Mesenchymal stem cell (in vitro differentiated cells and primary cell): ENCODE results near the gene RBM45.
"Not testable (repeated sequence)": the region's sequence is repeated elsewhere in the genome, so short reads cannot be mapped to it uniquely, and the experiment has no call there.

Experiments used
- DNase-seq: peaks from one replicate; pipeline ENCODE4 v3.0.0-alpha.2; 2013
- H2AFZ ChIP-seq: one replicate; pipeline ENCODE4 v1.6.1; 2013; ENCODE audit warnings: low read depth, mild to moderate bottlenecking, control low read depth, inconsistent platforms, low read length, moderate library complexity
- H2AK5ac ChIP-seq: 2 replicates; pipeline ENCODE4 v1.6.1; 2013; ENCODE audit warnings: low read length, moderate library complexity, mild to moderate bottlenecking, inconsistent platforms; ENCODE audit not compliant: severe bottlenecking
- H2BK120ac ChIP-seq: one replicate; pipeline ENCODE4 v1.6.1; 2013; ENCODE audit warnings: low read depth, mild to moderate bottlenecking, inconsistent platforms, low read length, moderate library complexity
- H2BK12ac ChIP-seq, 2 experiments: one replicate each; pipeline ENCODE4 v1.6.1; 2013; ENCODE audit warnings: inconsistent platforms in 2 of 2, low read length in 2 of 2, mild to moderate bottlenecking in 2 of 2, moderate library complexity in 2 of 2, control low read depth in 1 of 2
- H2BK15ac ChIP-seq: one replicate; pipeline ENCODE4 v1.6.1; 2013; ENCODE audit warnings: mild to moderate bottlenecking, low read depth, inconsistent platforms; ENCODE audit not compliant: poor library complexity, severe bottlenecking
- H2BK5ac ChIP-seq: 2 replicates; pipeline ENCODE4 v1.6.1; 2013; ENCODE audit warnings: low read depth, mild to moderate bottlenecking, low read length, control low read depth, inconsistent platforms; ENCODE audit not compliant: poor library complexity, severe bottlenecking
- H3K14ac ChIP-seq, 2 experiments: one replicate each; pipeline ENCODE4 v1.6.1; 2013; ENCODE audit warnings: inconsistent platforms in 2 of 2, low read length in 2 of 2, control low read depth in 1 of 2, mild to moderate bottlenecking in 1 of 2, moderate library complexity in 1 of 2
- H3K18ac ChIP-seq, 2 experiments: one replicate each; pipeline ENCODE4 v1.6.1; 2013; ENCODE audit warnings: inconsistent platforms in 2 of 2, low read length in 2 of 2, control low read depth in 1 of 2, low read depth in 1 of 2, mild to moderate bottlenecking in 1 of 2
- H3K23ac ChIP-seq, 2 experiments: one replicate each; pipeline ENCODE4 v1.6.1; 2013; ENCODE audit warnings: inconsistent platforms in 2 of 2, low read length in 2 of 2, mild to moderate bottlenecking in 2 of 2, moderate library complexity in 2 of 2, control low read depth in 1 of 2
- H3K27ac ChIP-seq: 2 replicates; pipeline ENCODE4 v1.5.1; 2013; ENCODE audit warnings: mild to moderate bottlenecking, moderate library complexity, low read length, control low read depth, inconsistent platforms; ENCODE audit not compliant: poor library complexity, severe bottlenecking
- H3K27me3 ChIP-seq, 2 experiments: 2 replicates each; pipeline versions ENCODE4 v1.6.1 to v1.7.0; 2013; ENCODE audit warnings: low read length in 2 of 2, mild to moderate bottlenecking in 2 of 2, moderate library complexity in 2 of 2, control low read depth in 1 of 2, inconsistent platforms in 1 of 2; ENCODE audit not compliant: control insufficient read depth in 1 of 2, insufficient read depth in 1 of 2
- H3K36me3 ChIP-seq, 2 experiments: 2 replicates each; pipeline versions ENCODE4 v1.6.1 to v1.7.0; 2013; ENCODE audit warnings: low read length in 2 of 2, control low read depth in 1 of 2, inconsistent platforms in 1 of 2, low read depth in 1 of 2, mild to moderate bottlenecking in 1 of 2; ENCODE audit not compliant: insufficient read depth in 2 of 2, control insufficient read depth in 1 of 2
- H3K4ac ChIP-seq, 2 experiments: one replicate each; pipeline ENCODE4 v1.6.1; 2013; ENCODE audit warnings: inconsistent platforms in 2 of 2, low read length in 2 of 2, mild to moderate bottlenecking in 2 of 2, moderate library complexity in 2 of 2, control low read depth in 1 of 2, low read depth in 1 of 2
- H3K4me1 ChIP-seq: 2 replicates; pipeline ENCODE4 v1.6.1; 2013; ENCODE audit warnings: low read depth, low read length, control low read depth; ENCODE audit not compliant: control insufficient read depth, insufficient read depth
- H3K4me2 ChIP-seq: 2 replicates; pipeline ENCODE4 v1.6.1; 2013; ENCODE audit warnings: low read length, mild to moderate bottlenecking, inconsistent platforms; ENCODE audit not compliant: poor library complexity, severe bottlenecking
- H3K4me3 ChIP-seq, 2 experiments: 2 replicates each; pipeline versions ENCODE4 v1.5.1 to v1.7.0; 2013; ENCODE audit warnings: low read length in 2 of 2, mild to moderate bottlenecking in 2 of 2, control low read depth in 1 of 2, low read depth in 1 of 2; ENCODE audit not compliant: insufficient read depth in 1 of 2
- H3K79me1 ChIP-seq: replicated peaks from 2 replicates; pipeline ENCODE4 v1.6.1; 2013; ENCODE audit warnings: mild to moderate bottlenecking, control low read depth, low read length, inconsistent platforms; ENCODE audit not compliant: poor library complexity, severe bottlenecking
- H3K9ac ChIP-seq: 2 replicates; pipeline ENCODE4 v1.7.0; 2013; ENCODE audit warnings: mild to moderate bottlenecking, low read length, moderate library complexity
- H3K9me3 ChIP-seq: 2 replicates; pipeline ENCODE4 v1.7.0; 2013; ENCODE audit warnings: mild to moderate bottlenecking, low read length; ENCODE audit not compliant: control insufficient read depth
- H4K8ac ChIP-seq: one replicate; pipeline ENCODE4 v1.6.1; 2013; ENCODE audit warnings: inconsistent platforms, mild to moderate bottlenecking, low read length, moderate library complexity
- H4K91ac ChIP-seq: one replicate; pipeline ENCODE4 v1.6.1; 2013; ENCODE audit warnings: mild to moderate bottlenecking, low read length, inconsistent platforms
- WGBS: methylation state at CpG from one replicate; pipeline ENCODE4 v1.1.7; 2013; ENCODE audit warnings: mixed read lengths; 5-methylcytosine and 5-hydroxymethylcytosine counted together

Gene RBM45

DNA sequence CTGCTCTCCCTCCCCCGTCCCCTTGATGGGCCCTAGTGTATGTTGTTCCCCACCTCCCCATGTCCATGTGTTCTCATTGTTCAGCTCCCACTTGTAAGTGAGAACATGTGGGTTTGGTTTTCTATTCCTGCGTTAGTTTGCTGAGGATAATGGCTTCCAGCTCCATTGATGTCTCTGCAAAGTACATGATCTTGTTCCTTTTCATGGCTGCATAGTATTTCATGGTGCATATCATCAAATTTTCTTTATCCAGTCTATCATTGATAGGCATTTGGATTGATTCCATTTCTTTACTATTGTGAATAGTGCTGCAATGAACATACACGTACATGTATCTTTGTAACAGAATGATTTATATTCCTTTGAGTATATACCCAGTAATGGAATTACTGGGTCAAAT lies 33.0 kb upstream of the RBM45 start:
- not testable (repeated sequence) for H4K91ac ChIP-seq, H3K18ac ChIP-seq, H3K36me3 ChIP-seq, H3K27me3 ChIP-seq, H2BK5ac ChIP-seq, H3K9me3 ChIP-seq, H3K4me3 ChIP-seq, H3K4me2 ChIP-seq, H3K4me1 ChIP-seq, H3K14ac ChIP-seq, H2BK12ac ChIP-seq, H3K27ac ChIP-seq, H3K79me1 ChIP-seq, H2AFZ ChIP-seq, H3K4ac ChIP-seq, H2AK5ac ChIP-seq, H2BK120ac ChIP-seq, H4K8ac ChIP-seq, H2BK15ac ChIP-seq, H3K23ac ChIP-seq, DNase-seq, H3K9ac ChIP-seq
- 67% methylated on average over 1 of the region's 3 CpGs for WGBS

DNA sequence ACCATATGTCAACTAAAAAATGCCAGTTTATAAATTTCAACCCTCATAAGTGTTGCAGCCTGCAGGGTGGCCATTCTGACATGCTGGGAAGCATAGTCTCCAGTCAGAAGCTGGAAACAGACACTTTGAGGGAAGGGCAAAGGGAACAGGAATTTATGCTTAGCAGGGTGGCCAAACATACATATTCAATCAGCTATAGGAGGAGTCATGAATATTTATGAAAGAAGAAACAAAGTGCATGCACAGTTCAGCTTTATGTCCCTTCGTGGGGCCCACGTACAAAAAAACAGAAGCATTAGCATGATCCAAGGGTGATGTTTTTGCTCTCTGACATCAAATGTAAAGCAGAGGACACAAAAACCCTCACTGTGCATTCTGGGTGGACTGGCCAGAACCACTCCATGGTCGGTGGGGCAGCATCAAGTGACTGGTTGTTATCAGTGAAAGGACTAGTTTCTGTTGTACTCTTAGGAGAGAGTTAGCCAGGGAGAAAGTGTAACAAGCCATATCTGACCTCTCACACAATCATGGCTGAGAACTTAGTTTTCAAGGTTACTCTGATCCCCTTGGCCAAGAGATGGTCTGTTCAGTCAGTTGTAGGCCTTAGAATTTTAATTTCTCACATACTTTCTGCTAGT lies 29.7 kb upstream of the RBM45 start:
- H2BK12ac ChIP-seq = no peak overlapping the region
- H2AFZ ChIP-seq = no peak overlapping the region
- H3K27ac ChIP-seq = no peak overlapping the region
- H3K9ac ChIP-seq = no peak overlapping the region
- H3K4ac ChIP-seq = no peak overlapping the region
- H3K27me3 ChIP-seq = no peaks in the 10 kb centered on the region
- H4K8ac ChIP-seq = no peak overlapping the region
- H3K36me3 ChIP-seq = no peaks in the 10 kb centered on the region
- H3K23ac ChIP-seq = no peak overlapping the region
- no peak overlapping the region for H2BK15ac ChIP-seq
- H3K79me1 ChIP-seq = no peaks in the 10 kb centered on the region
- no peaks in the 10 kb centered on the region for H3K4me1 ChIP-seq
- H4K91ac ChIP-seq = no peak overlapping the region
- H3K14ac ChIP-seq = no peak overlapping the region
- no peak overlapping the region for H2AK5ac ChIP-seq
- WGBS = 77% methylated on average over 3 of the region's 3 CpGs
- DNase-seq = no peak
- H3K18ac ChIP-seq = no peak overlapping the region
- H2BK5ac ChIP-seq = no peak overlapping the region
- H3K4me3 ChIP-seq = no peak overlapping the region
- H3K9me3 ChIP-seq = no peaks in the 10 kb centered on the region
- H2BK120ac ChIP-seq = no peak overlapping the region
- no peak overlapping the region for H3K4me2 ChIP-seq

DNA sequence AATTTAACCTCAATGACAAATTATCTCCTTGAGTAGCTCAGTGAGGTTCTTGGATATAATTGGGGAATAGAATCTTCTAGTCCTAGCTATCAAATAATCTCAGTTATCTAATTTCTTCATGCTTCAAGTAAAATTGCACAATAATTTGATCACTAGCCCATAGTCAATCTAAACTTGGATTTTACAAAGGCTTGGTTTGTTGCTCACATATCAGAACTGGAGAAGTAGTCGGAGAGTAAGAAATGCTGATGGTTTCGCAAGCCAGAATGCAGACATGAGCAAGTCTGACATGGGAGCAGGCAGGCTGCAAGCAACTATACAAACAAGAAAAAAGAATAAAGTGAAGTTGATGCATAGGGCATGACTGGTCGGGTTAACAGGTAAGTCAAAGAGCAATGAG lies 28.0 kb upstream of the RBM45 start:
- H2BK15ac ChIP-seq = no peak overlapping the region
- no peak for DNase-seq
- no peak overlapping the region for H2BK120ac ChIP-seq
- no peak overlapping the region for H3K4me2 ChIP-seq
- no peak overlapping the region for H2BK5ac ChIP-seq
- no peak overlapping the region for H3K9ac ChIP-seq
- H3K23ac ChIP-seq = no peak overlapping the region
- H3K18ac ChIP-seq = no peak overlapping the region
- H4K8ac ChIP-seq = no peak overlapping the region
- H3K9me3 ChIP-seq = no peaks in the 10 kb centered on the region
- no peak overlapping the region for H3K4ac ChIP-seq
- WGBS = 92% methylated on average over 3 of the region's 3 CpGs
- H2BK12ac ChIP-seq = no peak overlapping the region
- H3K36me3 ChIP-seq = no peaks in the 10 kb centered on the region
- H2AK5ac ChIP-seq = no peak overlapping the region
- H3K79me1 ChIP-seq = no peaks in the 10 kb centered on the region
- no peak overlapping the region for H3K14ac ChIP-seq
- H2AFZ ChIP-seq = no peak overlapping the region
- no peaks in the 10 kb centered on the region for H3K27me3 ChIP-seq
- no peak overlapping the region for H4K91ac ChIP-seq
- no peak overlapping the region for H3K27ac ChIP-seq
- H3K4me1 ChIP-seq = no peaks in the 10 kb centered on the region
- no peak overlapping the region for H3K4me3 ChIP-seq

GRCh38 chr2:178088774-178089270 lies 23.4 kb upstream of the RBM45 start:
- H2BK15ac ChIP-seq = no peak overlapping the region
- no peak overlapping the region for H3K14ac ChIP-seq
- H3K27ac ChIP-seq = no peak overlapping the region
- H3K4me3 ChIP-seq = no peak overlapping the region
- H3K9ac ChIP-seq = no peak overlapping the region
- no peaks in the 10 kb centered on the region for H3K9me3 ChIP-seq
- H2BK5ac ChIP-seq = no peak overlapping the region
- H3K4me1 ChIP-seq = no peaks in the 10 kb centered on the region
- 65% methylated on average over 5 of the region's 6 CpGs for WGBS
- no peak overlapping the region for H2AFZ ChIP-seq
- no peaks in the 10 kb centered on the region for H3K36me3 ChIP-seq
- no peak overlapping the region for H4K91ac ChIP-seq
- H2AK5ac ChIP-seq = no peak overlapping the region
- H3K27me3 ChIP-seq = no peaks in the 10 kb centered on the region
- no peak overlapping the region for H3K18ac ChIP-seq
- H3K23ac ChIP-seq = no peak overlapping the region
- no peaks in the 10 kb centered on the region for H3K79me1 ChIP-seq
- H3K4me2 ChIP-seq = no peak overlapping the region
- H4K8ac ChIP-seq = no peak overlapping the region
- no peak overlapping the region for H3K4ac ChIP-seq
- H2BK120ac ChIP-seq = no peak overlapping the region
- DNase-seq = no peak
- H2BK12ac ChIP-seq = no peak overlapping the region
